ENCODE measurements around the gene TIMMDC1.
A peak's percentile ranks its signal among the peaks of the same experiment; 100 is the strongest.

DNA sequence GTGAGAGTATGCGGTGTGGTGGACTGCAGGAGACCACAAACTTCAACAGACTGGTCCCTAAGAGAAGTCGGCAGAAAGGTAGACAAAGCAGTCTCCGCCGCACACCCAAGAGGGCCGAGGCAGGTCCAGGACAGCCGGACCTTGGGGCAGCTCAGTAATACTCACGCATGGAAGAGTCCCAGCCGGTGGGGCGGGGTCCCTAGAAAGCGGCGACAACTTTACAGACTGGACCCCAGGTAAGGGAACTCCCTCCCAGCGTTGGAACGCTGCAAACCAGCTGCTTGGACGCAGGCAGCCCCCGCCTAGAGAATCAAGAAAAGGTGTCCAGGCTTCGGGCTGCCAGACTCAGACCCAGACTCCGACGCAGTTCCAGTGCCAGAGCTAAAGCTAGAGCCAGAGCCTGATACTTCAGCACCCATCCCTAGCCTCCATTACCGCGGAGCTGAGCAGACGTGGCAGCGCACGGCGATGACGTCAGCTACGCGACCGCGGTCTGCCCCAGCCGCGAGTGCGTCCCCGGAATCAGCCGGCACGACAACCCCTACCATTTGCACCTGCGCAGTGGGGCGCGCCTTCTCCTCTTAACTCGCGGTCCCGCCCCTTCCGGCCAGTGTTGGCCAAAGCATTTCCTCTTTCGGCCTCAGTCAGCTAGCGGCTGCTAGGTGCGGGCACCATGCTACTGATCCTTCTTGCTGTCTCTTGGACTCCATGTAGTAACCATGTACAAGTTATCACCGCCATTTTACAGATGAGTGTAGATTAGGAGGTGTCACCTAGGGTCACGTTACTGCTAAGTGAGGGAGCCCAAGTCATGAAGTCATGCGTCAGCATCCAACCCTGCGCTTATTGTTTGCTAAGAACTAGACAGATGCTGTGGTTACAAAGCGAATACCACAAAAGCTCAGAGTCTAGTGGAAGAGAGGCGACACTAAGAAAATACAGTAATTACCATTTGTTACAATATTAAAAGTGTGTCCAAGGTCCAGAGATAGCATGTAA, 34.9 kb upstream of the TIMMDC1 start, which contains the start of gene TMEM39A:
- TF ChIP-seq, protein P1, sequence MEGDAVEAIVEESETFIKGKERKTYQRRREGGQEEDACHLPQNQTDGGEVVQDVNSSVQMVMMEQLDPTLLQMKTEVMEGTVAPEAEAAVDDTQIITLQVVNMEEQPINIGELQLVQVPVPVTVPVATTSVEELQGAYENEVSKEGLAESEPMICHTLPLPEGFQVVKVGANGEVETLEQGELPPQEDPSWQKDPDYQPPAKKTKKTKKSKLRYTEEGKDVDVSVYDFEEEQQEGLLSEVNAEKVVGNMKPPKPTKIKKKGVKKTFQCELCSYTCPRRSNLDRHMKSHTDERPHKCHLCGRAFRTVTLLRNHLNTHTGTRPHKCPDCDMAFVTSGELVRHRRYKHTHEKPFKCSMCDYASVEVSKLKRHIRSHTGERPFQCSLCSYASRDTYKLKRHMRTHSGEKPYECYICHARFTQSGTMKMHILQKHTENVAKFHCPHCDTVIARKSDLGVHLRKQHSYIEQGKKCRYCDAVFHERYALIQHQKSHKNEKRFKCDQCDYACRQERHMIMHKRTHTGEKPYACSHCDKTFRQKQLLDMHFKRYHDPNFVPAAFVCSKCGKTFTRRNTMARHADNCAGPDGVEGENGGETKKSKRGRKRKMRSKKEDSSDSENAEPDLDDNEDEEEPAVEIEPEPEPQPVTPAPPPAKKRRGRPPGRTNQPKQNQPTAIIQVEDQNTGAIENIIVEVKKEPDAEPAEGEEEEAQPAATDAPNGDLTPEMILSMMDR (IDR thresholded peaks at IDR 0.05): peak in 1 of 3 donors; percentile 37
- TF ChIP-seq POLR2A (IDR thresholded peaks at IDR 0.05): peak; percentile 93

Data from ovary (tissue), 3 donors.